ENCODE data around the gene SAV1.

GRCh38 chr14:50612806-50613205, 55.3 kb downstream of the SAV1 start:
- TF ChIP-seq POLR2A (IDR thresholded peaks at IDR 0.05) = no peak
- no peak for TF ChIP-seq POLR2AphosphoS5 (IDR thresholded peaks at IDR 0.05)

Measured in sigmoid colon (tissue), 4 donors.